K562 (cell line): Measurements from ENCODE around the gene IKZF4. TPM values are rescaled to one million over a fixed set of nuclear protein-coding genes. Genes with fewer than 3 reads are reported as not detected.
A peak's percentile ranks its signal among the peaks of the same experiment; 100 is the strongest.

Source experiments
- ADNP ChIP-seq: fragments of 200-800 bp; sonication (Bioruptor generic); IDR thresholded peaks from 2 replicates; pipeline ENCODE4 v1.6.1; 2016; ENCODE audit warnings: missing genetic modification characterization, missing compliant biosample characterization
- CBX2 ChIP-seq: fragments of 200-600 bp; sonication (generic); IDR thresholded peaks from one replicate; pipeline ENCODE4 v1.6.1; 2012; ENCODE audit warnings: mild to moderate bottlenecking, low read length, inconsistent platforms; ENCODE audit not compliant: insufficient read depth, poor library complexity, severe bottlenecking
- CEBPG ChIP-seq, 3 experiments: fragments of 200-800 bp in 1 of 3; sonication (Bioruptor generic) in 1 of 3; sonication (generic) in 1 of 3; formaldehyde crosslinking in 1 of 3; IDR thresholded peaks in 2 of 3; conservative IDR thresholded peaks in 1 of 3; 2 replicates each; pipeline versions ENCODE4 v1.6.1 to v1.8.0; 2016 to 2022; ENCODE audit warnings: missing compliant biosample characterization in 2 of 3, missing genetic modification characterization in 2 of 3, mild to moderate bottlenecking in 1 of 3, missing genetic modification reagents in 1 of 3
- ELF1 ChIP-seq: fragments of 200-800 bp; sonication (Bioruptor generic); IDR thresholded peaks from 2 replicates; pipeline ENCODE4 v1.6.1; 2016; ENCODE audit warnings: missing genetic modification characterization, missing compliant biosample characterization
- ETS2 ChIP-seq: IDR thresholded peaks from 2 replicates; pipeline ENCODE4 v1.6.1; 2016; ENCODE audit warnings: borderline replicate concordance, missing genetic modification characterization, mild to moderate bottlenecking, moderate library complexity, missing compliant biosample characterization; ENCODE audit not compliant: poor library complexity, severe bottlenecking
- KDM5B ChIP-seq: fragments of 200-600 bp; sonication (generic); IDR thresholded peaks from 2 replicates; pipeline ENCODE4 v1.6.1; 2012; ENCODE audit warnings: low read depth, mild to moderate bottlenecking, moderate library complexity, low read length, control low read depth, inconsistent platforms; ENCODE audit not compliant: insufficient replicate concordance
- MAZ ChIP-seq, 2 experiments: fragments of 450-650 bp in 1 of 2; sonication (generic) in 1 of 2; formaldehyde crosslinking; IDR thresholded peaks in 1 of 2; conservative IDR thresholded peaks in 1 of 2; 2 replicates each; pipeline versions ENCODE4 v1.4.0 to v1.5.0; 2020; ENCODE audit warnings: mild to moderate bottlenecking in 1 of 2, missing genetic modification reagents in 1 of 2
- MCM7 ChIP-seq, 2 experiments: fragments of 450-650 bp; IDR thresholded peaks; 2 replicates each; pipeline ENCODE4 v1.6.1; 2016 to 2018
- NCOA1 ChIP-seq: fragments of 450-650 bp; IDR thresholded peaks from 2 replicates; pipeline ENCODE4 v1.6.1; 2016; ENCODE audit warnings: low read depth
- NR4A1 ChIP-seq, 2 experiments: fragments of 250-450 bp in 1 of 2; fragments of 450-650 bp in 1 of 2; sonication (Bioruptor Pico) in 1 of 2; IDR thresholded peaks; 2 replicates each; pipeline versions ENCODE4 v1.4.0 to v1.6.1; 2016 to 2020; ENCODE audit warnings: mild to moderate bottlenecking in 2 of 2, missing compliant biosample characterization in 1 of 2, missing genetic modification characterization in 1 of 2, moderate library complexity in 1 of 2
- PTTG1 ChIP-seq: fragments of 450-650 bp; IDR thresholded peaks from 2 replicates; pipeline ENCODE4 v1.6.1; 2016; ENCODE audit warnings: low read depth, mild to moderate bottlenecking, missing genetic modification characterization, missing compliant biosample characterization
- RAD21 ChIP-seq, 2 experiments: fragments of 250-450 bp in 1 of 2; fragments of 450-650 bp in 1 of 2; sonication (Bioruptor Pico) in 1 of 2; formaldehyde crosslinking in 1 of 2; IDR thresholded peaks in 1 of 2; conservative IDR thresholded peaks in 1 of 2; 2 replicates each; pipeline versions ENCODE4 v1.4.0 to v1.8.0; 2020 to 2022; ENCODE audit warnings: mild to moderate bottlenecking in 2 of 2, moderate library complexity in 1 of 2
- RNF2 ChIP-seq: sonication (generic); IDR thresholded peaks from 2 replicates; pipeline ENCODE4 v1.6.1; 2016
- TAF7 ChIP-seq: fragments of 450-650 bp; IDR thresholded peaks from 2 replicates; pipeline ENCODE4 v1.6.1; 2016; ENCODE audit warnings: missing genetic modification characterization, missing compliant biosample characterization
- U2AF2 ChIP-seq: fragments of 200-400 bp; formaldehyde crosslinking; optimal IDR thresholded peaks from 2 replicates; pipeline ENCODE3; 2017; ENCODE audit warnings: low read depth, mild to moderate bottlenecking, low read length
- ZNF282 ChIP-seq: sonication (generic); formaldehyde crosslinking; IDR thresholded peaks from 2 replicates; pipeline ENCODE4 v1.8.1; 2023; ENCODE audit warnings: missing genetic modification reagents
- ZNF347 ChIP-seq: fragments of 450-650 bp; formaldehyde crosslinking; IDR thresholded peaks from 2 replicates; pipeline ENCODE4 v1.4.0; 2020; ENCODE audit warnings: low read depth, mild to moderate bottlenecking, moderate library complexity
- ZSCAN32 ChIP-seq: fragments of 450-650 bp; formaldehyde crosslinking; IDR thresholded peaks from 2 replicates; pipeline ENCODE4 v1.4.0; 2020; ENCODE audit warnings: mild to moderate bottlenecking, moderate library complexity
- polyA plus RNA-seq, 8 experiments: library from polyadenylated mRNA; depleted of rRNA in 4 of 8; stranded (reverse) in 5 of 8; unstranded in 3 of 8; fragments of >200 nt; fragmentation: Nextera tagmentation in 2 of 8; fragmentation: Illumina TruSeq in 1 of 8; extraction: Ambion mirVana in 2 of 8; extraction: Trizol in 1 of 8; gene quantifications; 2 replicates each; pipeline versions ENCODE4 v1.2.1 to v1.2.3, GENCODE V29; 2011 to 2014; ENCODE audit warnings: inconsistent platforms in 1 of 8, missing spikeins in 1 of 8
- total RNA-seq, 7 experiments: library from RNA; depleted of rRNA in 6 of 7; stranded (reverse); fragments of >200 nt in 6 of 7; fragmentation: Illumina TruSeq in 2 of 7; extraction: Trizol in 2 of 7; gene quantifications; 2 replicates each; pipeline versions ENCODE4 v1.2.1 to v1.2.3, GENCODE V29; 2011 to 2021; ENCODE audit warnings: low replicate concordance in 1 of 7
- TF ChIP-seq, protein P1 (sequence below): fragments of 250-450 bp; sonication (Bioruptor Pico); IDR thresholded peaks from 2 replicates; pipeline ENCODE4 v1.4.0; 2020; ENCODE audit warnings: mild to moderate bottlenecking
- TF ChIP-seq, protein P2 (sequence below): fragments of 250-450 bp; sonication (Bioruptor Pico); IDR thresholded peaks from 2 replicates; pipeline ENCODE4 v1.5.0; 2021; ENCODE audit warnings: mild to moderate bottlenecking, moderate library complexity
- TF ChIP-seq, protein P3 (sequence below): sonication (generic); formaldehyde crosslinking; IDR thresholded peaks from 2 replicates; pipeline ENCODE4 v1.9.0; 2022; ENCODE audit warnings: mild to moderate bottlenecking, missing genetic modification reagents

IKZF4 gene
- total and polyA plus RNA-seq, 9 of the 15 experiments (the other 6 are each of a cell fraction or from before 2014, with no cell fraction given): 1.9 to 16.3 (median 3.6) TPM

DNA sequence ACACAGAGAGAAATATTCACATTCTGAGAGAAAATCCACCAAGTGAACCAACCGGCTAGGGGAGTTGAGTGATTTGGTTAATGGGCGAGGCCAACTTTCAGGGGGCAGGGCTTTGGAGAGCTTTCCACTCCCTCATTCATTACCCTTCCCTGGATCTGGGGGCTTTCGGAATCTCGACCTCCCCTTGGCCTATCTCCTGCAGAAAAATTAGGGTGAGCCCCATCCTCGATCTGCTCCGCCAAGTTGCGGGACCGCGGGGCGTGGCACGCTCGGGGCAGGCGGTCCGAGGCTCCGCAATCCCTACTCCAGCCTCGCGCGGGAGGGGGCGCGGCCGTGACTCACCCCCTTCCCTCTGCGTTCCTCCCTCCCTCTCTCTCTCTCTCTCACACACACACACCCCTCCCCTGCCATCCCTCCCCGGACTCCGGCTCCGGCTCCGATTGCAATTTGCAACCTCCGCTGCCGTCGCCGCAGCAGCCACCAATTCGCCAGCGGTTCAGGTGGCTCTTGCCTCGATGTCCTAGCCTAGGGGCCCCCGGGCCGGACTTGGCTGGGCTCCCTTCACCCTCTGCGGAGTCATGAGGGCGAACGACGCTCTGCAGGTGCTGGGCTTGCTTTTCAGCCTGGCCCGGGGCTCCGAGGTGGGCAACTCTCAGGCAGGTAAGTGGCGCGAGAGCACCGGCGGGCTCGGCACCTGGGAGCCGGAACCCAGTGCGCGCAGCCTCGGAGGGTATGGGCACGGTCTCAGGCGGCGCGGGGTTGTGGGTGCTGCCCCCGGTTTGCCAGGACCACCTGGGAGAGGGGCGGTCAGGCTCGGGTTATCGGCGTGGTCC, 59.1 kb downstream of the IKZF4 start, which contains the start of gene ERBB3 (continued):
- TF ChIP-seq, protein P1, sequence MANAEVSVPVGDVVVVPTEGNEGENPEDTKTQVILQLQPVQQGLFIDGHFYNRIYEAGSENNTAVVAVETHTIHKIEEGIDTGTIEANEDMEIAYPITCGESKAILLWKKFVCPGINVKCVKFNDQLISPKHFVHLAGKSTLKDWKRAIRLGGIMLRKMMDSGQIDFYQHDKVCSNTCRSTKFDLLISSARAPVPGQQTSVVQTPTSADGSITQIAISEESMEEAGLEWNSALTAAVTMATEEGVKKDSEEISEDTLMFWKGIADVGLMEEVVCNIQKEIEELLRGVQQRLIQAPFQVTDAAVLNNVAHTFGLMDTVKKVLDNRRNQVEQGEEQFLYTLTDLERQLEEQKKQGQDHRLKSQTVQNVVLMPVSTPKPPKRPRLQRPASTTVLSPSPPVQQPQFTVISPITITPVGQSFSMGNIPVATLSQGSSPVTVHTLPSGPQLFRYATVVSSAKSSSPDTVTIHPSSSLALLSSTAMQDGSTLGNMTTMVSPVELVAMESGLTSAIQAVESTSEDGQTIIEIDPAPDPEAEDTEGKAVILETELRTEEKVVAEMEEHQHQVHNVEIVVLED (CRISPR knock-in tag): no peak
- TF ChIP-seq ETS2 (tag) (no peak), U2AF2 (no peak), CEBPG (CRISPR knock-in tag; IDR thresholded peaks at IDR 0.05) (no peak), CEBPG (tag; conservative IDR thresholded peaks at IDR 0.05 in 1 of 2, IDR thresholded peaks at IDR 0.05 in 1 of 2) (no peak), MAZ (CRISPR knock-in tag; conservative IDR thresholded peaks at IDR 0.05 in 1 of 2, IDR thresholded peaks at IDR 0.05 in 1 of 2) (peak; percentile 96 to 99), CBX2 (no peak), RNF2 (peak; percentile 73; the same call in 1 of the 2 replicates), NCOA1 (no peak), MCM7 (IDR thresholded peaks at IDR 0.05) (no peak), ADNP (tag) (no peak), ZNF347 (CRISPR knock-in tag) (no peak), KDM5B (peak; percentile 16), ELF1 (tag) (no peak), ZNF282 (peak; percentile 49; the same call in 1 of the 2 replicates), TAF7 (tag) (no peak), NR4A1 (CRISPR knock-in tag; IDR thresholded peaks at IDR 0.05) (no peak), NR4A1 (tag; IDR thresholded peaks at IDR 0.05) (no peak), ZSCAN32 (CRISPR knock-in tag) (no peak), RAD21 (CRISPR knock-in tag; conservative IDR thresholded peaks at IDR 0.05 in 1 of 2, IDR thresholded peaks at IDR 0.05 in 1 of 2) (no peak), PTTG1 (no peak)
- TF ChIP-seq, protein P2, sequence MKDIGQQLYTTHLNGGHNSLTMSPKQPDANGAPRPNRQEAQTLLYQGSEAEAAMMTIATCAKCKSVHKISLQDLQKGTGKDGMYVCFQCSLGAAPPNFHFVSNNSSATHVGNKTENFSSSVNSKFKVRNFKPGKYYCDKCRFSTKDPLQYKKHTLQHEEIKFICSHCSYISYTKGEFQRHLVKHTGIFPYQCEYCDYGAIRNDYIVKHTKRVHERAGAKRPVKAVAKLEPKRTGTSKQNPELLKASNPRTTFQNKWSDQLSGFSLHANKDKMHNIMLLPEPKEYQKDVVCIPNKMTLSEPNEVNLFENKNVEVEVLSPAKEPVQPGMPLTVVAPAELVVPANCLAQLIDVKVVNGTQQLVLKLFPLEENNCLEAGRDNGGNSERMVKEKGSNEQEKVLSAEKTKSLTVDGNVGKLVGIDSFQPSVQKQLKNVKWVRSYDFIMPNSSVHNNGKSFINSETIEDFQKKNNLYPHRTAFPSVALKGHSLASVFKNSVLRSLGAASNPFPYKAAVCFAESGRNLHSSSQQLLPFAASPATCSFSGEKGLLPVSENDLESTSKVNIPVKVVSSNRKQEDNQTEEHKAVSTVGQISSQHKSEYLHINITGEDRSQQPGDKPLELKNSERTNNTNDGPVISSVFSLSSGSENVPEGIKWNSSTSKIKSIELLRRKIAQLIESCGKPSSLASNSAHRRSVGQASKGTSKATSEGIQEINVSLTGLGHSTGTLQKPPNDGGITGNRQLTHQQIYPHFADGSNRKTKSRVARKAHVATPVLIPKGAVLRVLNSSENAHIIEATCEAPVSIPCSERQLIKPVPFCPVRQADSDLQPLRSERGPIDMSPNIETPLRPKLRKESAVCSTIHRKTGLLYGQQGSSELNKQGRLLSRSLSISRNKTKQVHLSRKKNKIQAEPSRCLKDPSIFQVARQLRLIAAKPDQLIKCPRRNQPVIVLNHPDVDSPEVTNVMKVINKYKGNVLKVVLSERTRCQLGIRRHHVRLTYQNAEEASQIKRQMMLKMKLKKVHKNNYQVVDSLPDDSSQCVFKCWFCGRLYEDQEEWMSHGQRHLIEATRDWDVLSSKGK (CRISPR knock-in tag): no peak
- TF ChIP-seq, protein P3, sequence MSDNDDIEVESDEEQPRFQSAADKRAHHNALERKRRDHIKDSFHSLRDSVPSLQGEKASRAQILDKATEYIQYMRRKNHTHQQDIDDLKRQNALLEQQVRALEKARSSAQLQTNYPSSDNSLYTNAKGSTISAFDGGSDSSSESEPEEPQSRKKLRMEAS (CRISPR knock-in tag): peak; percentile 84
